Mesendoderm (in vitro differentiated cells): ENCODE measurements around the gene STK40.

Experiments
- DNase-seq: peaks from one replicate; pipeline ENCODE4 v3.0.0; 2013
- H2AK5ac ChIP-seq: 2 replicates; pipeline ENCODE4 v1.6.1; 2013; ENCODE audit warnings: low read length, inconsistent platforms
- H2BK120ac ChIP-seq: 2 replicates; pipeline ENCODE4 v1.6.1; 2013; ENCODE audit warnings: low read depth, mild to moderate bottlenecking, low read length, moderate library complexity, mixed read lengths
- H2BK15ac ChIP-seq: replicated peaks from 2 replicates; pipeline ENCODE4 v1.6.1; 2013; ENCODE audit warnings: low read depth, mild to moderate bottlenecking, moderate library complexity
- H2BK5ac ChIP-seq: 2 replicates; pipeline ENCODE4 v1.6.1; 2013; ENCODE audit warnings: low read length, inconsistent platforms
- H3K18ac ChIP-seq: 2 replicates; pipeline ENCODE4 v1.6.1; 2013; ENCODE audit warnings: mild to moderate bottlenecking, low read length, mixed read lengths
- H3K23ac ChIP-seq: one replicate; pipeline ENCODE4 v1.6.1; 2013; ENCODE audit warnings: low read length
- H3K27ac ChIP-seq: 2 replicates; pipeline ENCODE4 v1.5.1; 2013; ENCODE audit warnings: low read depth, mild to moderate bottlenecking, inconsistent platforms, low read length, moderate library complexity
- H3K27me3 ChIP-seq: 2 replicates; pipeline ENCODE4 v1.6.1; 2013; ENCODE audit warnings: low read length, control low read depth, mild to moderate bottlenecking, inconsistent platforms; ENCODE audit not compliant: insufficient read depth, poor library complexity
- H3K36me3 ChIP-seq: 2 replicates; pipeline ENCODE4 v1.6.1; 2013; ENCODE audit warnings: low read length, inconsistent platforms; ENCODE audit not compliant: control insufficient read depth, insufficient read depth
- H3K4ac ChIP-seq: one replicate; pipeline ENCODE4 v1.6.1; 2013; ENCODE audit warnings: low read depth, mild to moderate bottlenecking, low read length, moderate library complexity
- H3K4me1 ChIP-seq: 2 replicates; pipeline ENCODE4 v1.6.1; 2013; ENCODE audit warnings: low read depth, low read length, inconsistent platforms; ENCODE audit not compliant: control insufficient read depth
- H3K4me2 ChIP-seq: 2 replicates; pipeline ENCODE4 v1.6.1; 2013; ENCODE audit warnings: low read length
- H3K4me3 ChIP-seq: 2 replicates; pipeline ENCODE4 v1.5.1; 2013; ENCODE audit warnings: mild to moderate bottlenecking, low read length
- H3K56ac ChIP-seq: one replicate; pipeline ENCODE4 v1.6.1; 2013; ENCODE audit warnings: low read length
- H3K79me1 ChIP-seq: 2 replicates; pipeline ENCODE4 v1.6.1; 2013; ENCODE audit warnings: low read length, inconsistent platforms
- H3K79me2 ChIP-seq: 2 replicates; pipeline ENCODE4 v1.6.1; 2013; ENCODE audit warnings: mild to moderate bottlenecking, low read length; ENCODE audit not compliant: control insufficient read depth, insufficient read depth
- H3K9ac ChIP-seq: 2 replicates; pipeline ENCODE4 v1.6.1; 2013; ENCODE audit warnings: low read length, inconsistent platforms
- H4K5ac ChIP-seq: one replicate; pipeline ENCODE4 v1.6.1; 2013; ENCODE audit warnings: low read length
- H4K8ac ChIP-seq: one replicate; pipeline ENCODE4 v1.6.1; 2013; ENCODE audit warnings: low read depth, mild to moderate bottlenecking, control low read depth, low read length, moderate library complexity
- WGBS: extraction: QIAGEN DNeasy Blood & Tissue Kit; methylation state at CpG from one replicate; pipeline ENCODE4 v1.1.7; 2013; ENCODE audit warnings: low lambda C conversion rate, missing lambda C conversion rate; ENCODE audit not compliant: insufficient coverage; ENCODE audit errors: extremely low coverage; 5-methylcytosine and 5-hydroxymethylcytosine counted together

STK40 gene

GRCh38 chr1:36366091-36366661 lies 19.5 kb downstream of the STK40 start:
- Histone ChIP-seq H4K5ac (no peak overlapping the region), H3K27ac (no peak overlapping the region), H3K4me2 (no peak overlapping the region), H2BK5ac (no peak overlapping the region), H3K79me1 (peaks cover 26% of the 10 kb centered on the region), H3K56ac (peak overlapping the region; percentile 42), H3K36me3 (no peaks in the 10 kb centered on the region), H2BK120ac (no peak overlapping the region), H3K23ac (no peak overlapping the region), H4K8ac (no peak overlapping the region), H3K18ac (no peak overlapping the region), H2BK15ac (no peak overlapping the region), H3K9ac (no peak overlapping the region), H3K27me3 (no peaks in the 10 kb centered on the region), H3K79me2 (peaks cover 19% of the 10 kb centered on the region), H2AK5ac (no peak overlapping the region), H3K4me1 (no peaks in the 10 kb centered on the region), H3K4me3 (no peak overlapping the region), H3K4ac (no peak overlapping the region)
- DNase-seq, result peak; percentile 65
- no CpG with 5 or more reads among the region's 18 CpGs for WGBS

- H3K18ac ChIP-seq, result no peak overlapping the region
- no CpG with 5 or more reads among the region's 1 CpG for WGBS
- DNase-seq, result no peak
- H3K79me2 ChIP-seq, result peaks cover 19% of the 10 kb centered on the region
- H2BK120ac ChIP-seq, result no peak overlapping the region
- H3K4ac ChIP-seq, result no peak overlapping the region
- H3K79me1 ChIP-seq, result peaks cover 26% of the 10 kb centered on the region
- H4K5ac ChIP-seq, result no peak overlapping the region
- H4K8ac ChIP-seq, result no peak overlapping the region
- no peaks in the 10 kb centered on the region for H3K27me3 ChIP-seq
- no peaks in the 10 kb centered on the region for H3K4me1 ChIP-seq
- no peak overlapping the region for H3K4me2 ChIP-seq
- no peak overlapping the region for H2AK5ac ChIP-seq
- H2BK5ac ChIP-seq, result no peak overlapping the region
- H3K23ac ChIP-seq, result no peak overlapping the region
- no peak overlapping the region for H3K4me3 ChIP-seq
- H3K27ac ChIP-seq, result no peak overlapping the region
- H3K36me3 ChIP-seq, result no peaks in the 10 kb centered on the region
- H3K9ac ChIP-seq, result no peak overlapping the region
- H2BK15ac ChIP-seq, result no peak overlapping the region
- H3K56ac ChIP-seq, result no peak overlapping the region
These were observed 20.3 kb downstream of the STK40 start for GRCh38 chr1:36365381-36365780.

GRCh38 chr1:36359911-36360550 lies 25.7 kb downstream of the STK40 start:
- Histone ChIP-seq H3K4me1 (no peaks in the 10 kb centered on the region), H3K36me3 (peaks cover 14% of the 10 kb centered on the region), H3K79me2 (peaks cover 2% of the 10 kb centered on the region), H3K4me3 (no peak overlapping the region), H2BK15ac (no peak overlapping the region), H3K4me2 (no peak overlapping the region), H2BK5ac (no peak overlapping the region), H3K18ac (no peak overlapping the region), H3K27me3 (no peaks in the 10 kb centered on the region), H2BK120ac (no peak overlapping the region), H2AK5ac (no peak overlapping the region), H3K79me1 (peaks cover 4% of the 10 kb centered on the region), H3K27ac (no peak overlapping the region), H4K8ac (no peak overlapping the region), H3K23ac (no peak overlapping the region), H3K9ac (no peak overlapping the region), H3K56ac (no peak overlapping the region), H3K4ac (no peak overlapping the region), H4K5ac (no peak overlapping the region)
- WGBS, result no CpG with 5 or more reads among the region's 6 CpGs
- no peak for DNase-seq

GRCh38 chr1:36359383-36359782 lies 26.3 kb downstream of the STK40 start:
- DNase-seq, result no peak
- H3K56ac ChIP-seq, result no peak overlapping the region
- H3K4ac ChIP-seq, result no peak overlapping the region
- H2BK120ac ChIP-seq, result no peak overlapping the region
- no peak overlapping the region for H2BK5ac ChIP-seq
- no peak overlapping the region for H3K18ac ChIP-seq
- WGBS, result no CpG with 5 or more reads among the region's 5 CpGs
- H2BK15ac ChIP-seq, result no peak overlapping the region
- H2AK5ac ChIP-seq, result no peak overlapping the region
- H3K27me3 ChIP-seq, result no peaks in the 10 kb centered on the region
- H3K4me2 ChIP-seq, result no peak overlapping the region
- H3K27ac ChIP-seq, result no peak overlapping the region
- H3K79me1 ChIP-seq, result peaks cover 4% of the 10 kb centered on the region
- peaks cover 16% of the 10 kb centered on the region for H3K36me3 ChIP-seq
- no peaks in the 10 kb centered on the region for H3K4me1 ChIP-seq
- no peak overlapping the region for H4K5ac ChIP-seq
- H4K8ac ChIP-seq, result no peak overlapping the region
- H3K4me3 ChIP-seq, result no peak overlapping the region
- H3K23ac ChIP-seq, result no peak overlapping the region
- H3K79me2 ChIP-seq, result peaks cover 2% of the 10 kb centered on the region
- H3K9ac ChIP-seq, result no peak overlapping the region

- Histone ChIP-seq H3K9ac (no peak overlapping the region), H3K27ac (no peak overlapping the region), H2BK5ac (no peak overlapping the region), H3K4me2 (no peak overlapping the region), H4K5ac (no peak overlapping the region), H3K79me2 (peaks cover 2% of the 10 kb centered on the region), H3K4me1 (no peaks in the 10 kb centered on the region), H2BK120ac (no peak overlapping the region), H3K79me1 (peaks cover 4% of the 10 kb centered on the region), H3K36me3 (peaks cover 20% of the 10 kb centered on the region), H3K4ac (no peak overlapping the region), H4K8ac (no peak overlapping the region), H3K18ac (no peak overlapping the region), H3K27me3 (no peaks in the 10 kb centered on the region), H2AK5ac (no peak overlapping the region), H3K23ac (no peak overlapping the region), H3K56ac (no peak overlapping the region), H3K4me3 (no peak overlapping the region), H2BK15ac (no peak overlapping the region)
- WGBS, result no CpG with 5 or more reads among the region's 13 CpGs
- DNase-seq, result no peak
These were observed 27.1 kb downstream of the STK40 start for GRCh38 chr1:36358514-36359084.
